ENCODE data around the gene LRRFIP2. TPM values are rescaled to one million over a fixed set of nuclear protein-coding genes. Genes with fewer than 3 reads are reported as not detected.

The LRRFIP2 gene
- total and polyA plus RNA-seq, 11 donors: 67.7 to 161 (median 112) TPM

- H3K27ac ChIP-seq: peak overlapping the region; percentile 12 to 93 (median 76)
These were observed 158.7 kb downstream of the LRRFIP2 start for GRCh38 chr3:37015642-37016041.

GRCh38 chr3:37014620-37015019 is 159.8 kb downstream of the LRRFIP2 start:
- 48 to 66% (median 55%) methylated on average over 2 of the region's 2 CpGs for WGBS, 4 donors
- no peak for TF ChIP-seq CTCF (IDR thresholded peaks at IDR 0.05)
- no peak for TF ChIP-seq POLR2A (IDR thresholded peaks at IDR 0.05)
- no peaks in the 10 kb centered on the region for H3K27me3 ChIP-seq
- no peaks in the 10 kb centered on the region for H3K9me3 ChIP-seq
- peak overlapping the region; percentile 11 to 93 (median 76) for H3K27ac ChIP-seq
- H3K4me3 ChIP-seq: no peak overlapping the region
- DNase-seq (peak in 4 of 5 donors; percentile 71 to 90 (median 83)), ATAC-seq (peak; percentile 68 to 81 (median 80))
- peaks cover 0 to 40% (median 8%) of the 10 kb centered on the region in 12 donors for H3K4me1 ChIP-seq
- intact Hi-C loops (cut with DNase I): loop anchor here in 1 of 10 donors (5.0 to 10.0 kb wide), 2 partner anchors 38 to 490 kb away; no protein-coding TSS in a partner anchor
- peaks cover 2 to 96% (median 90%) of the 10 kb centered on the region in 9 donors for H3K36me3 ChIP-seq

More at GRCh38 chr3:37015642-37016041, 158.7 kb downstream of the LRRFIP2 start:
- no peak for TF ChIP-seq CTCF (IDR thresholded peaks at IDR 0.05)
- TF ChIP-seq POLR2A (IDR thresholded peaks at IDR 0.05): peak in 1 of 2 donors; percentile 32
- H3K4me3 ChIP-seq: no peak overlapping the region
- intact Hi-C loops (cut with DNase I): loop anchor here in 1 of 10 donors (5.0 to 10.0 kb wide), 2 partner anchors 37 to 489 kb away; no protein-coding TSS in a partner anchor
- peaks cover 0 to 40% (median 8%) of the 10 kb centered on the region in 12 donors for H3K4me1 ChIP-seq
- 43 to 61% (median 50%) methylated on average over 5 of the region's 5 CpGs for WGBS, 4 donors
- H3K9me3 ChIP-seq: no peaks in the 10 kb centered on the region
- peaks cover 2 to 96% (median 93%) of the 10 kb centered on the region in 9 donors for H3K36me3 ChIP-seq
- ATAC-seq (peak; percentile 77 to 85 (median 82)), DNase-seq (peak in 4 of 5 donors; percentile 23 to 77 (median 50))
- H3K27me3 ChIP-seq: no peaks in the 10 kb centered on the region

Other genes with a start within 250 kb of the LRRFIP2 start
- 10 to 100 TPM in 2 of 9 donors, 1 to 10 TPM in 7; 2.2 to 27.9 (median 4.9) TPM for gene TRANK1, start 229.5 kb downstream of the LRRFIP2 start, total RNA-seq
- 1 to 10 TPM; 2.2 to 3.0 TPM for gene TRANK1, start 229.5 kb downstream of the LRRFIP2 start, polyA plus RNA-seq
- 10 to 100 TPM in 8 of 9 donors, 1 to 10 TPM in 1; 9.1 to 43.7 (median 24.4) TPM for gene EPM2AIP1, start 181.5 kb downstream of the LRRFIP2 start, total RNA-seq
- 10 to 100 TPM in 1 of 2 donors, 1 to 10 TPM in 1; 7.4 to 10.8 TPM for gene EPM2AIP1, start 181.5 kb downstream of the LRRFIP2 start, polyA plus RNA-seq
- 10 to 100 TPM; 44.5 to 58.4 (median 50.4) TPM for gene MLH1, start 181.1 kb downstream of the LRRFIP2 start, total RNA-seq
- gene MLH1, start 181.1 kb downstream of the LRRFIP2 start, polyA plus RNA-seq: 10 to 100 TPM; 26.0 to 32.8 TPM
- gene GOLGA4, start 68.7 kb upstream of the LRRFIP2 start, total RNA-seq: 100 to 1,000 TPM; 110 to 235 (median 183) TPM
- 10 to 100 TPM; 63.2 to 97.2 TPM for gene GOLGA4, start 68.7 kb upstream of the LRRFIP2 start, polyA plus RNA-seq

Measured in heart left ventricle (tissue), 16 donors.